ENCODE results near the gene GCNA.

Gene GCNA

GRCh38 chrX:71612256-71612655 lies 34.0 kb downstream of the GCNA start:
- TF ChIP-seq CTCF (IDR thresholded peaks at IDR 0.05; ENCODE audit: borderline replicate concordance, extremely low read depth, low read length, poor library complexity, severe bottlenecking) (no peak), EZH2 (IDR thresholded peaks at IDR 0.05; ENCODE audit: borderline replicate concordance, low read depth, low read length, severe bottlenecking) (no peak)
- H3K9ac ChIP-seq (ENCODE audit: low read depth, low read length): no peak overlapping the region
- H2AFZ ChIP-seq (ENCODE audit: low read depth, low read length): no peak overlapping the region
- no peaks in the 10 kb centered on the region for H4K20me1 ChIP-seq (ENCODE audit: insufficient read depth, low read length)
- no peak overlapping the region for H3K4me2 ChIP-seq (ENCODE audit: insufficient read depth, low read length)
- H3K36me3 ChIP-seq (ENCODE audit: insufficient read depth, low read length): peaks cover 27% of the 10 kb centered on the region
- DNase-seq: no peak
- ATAC-seq (ENCODE audit: insufficient read depth, low read depth): no peak
- no peak overlapping the region for H3K4me3 ChIP-seq (ENCODE audit: low read depth in 1 of 2, low read length in 2 of 2)
- H3K79me2 ChIP-seq (ENCODE audit: insufficient read depth, low read length): no peaks in the 10 kb centered on the region
- H3K9me3 ChIP-seq (ENCODE audit: insufficient read depth, low read length, severe bottlenecking): no peaks in the 10 kb centered on the region
- H3K4me1 ChIP-seq (ENCODE audit: insufficient read depth, low read length): peaks cover 3% of the 10 kb centered on the region; the same call in 1 of the 2 replicates
- no peaks in the 10 kb centered on the region for H3K27me3 ChIP-seq (ENCODE audit: insufficient read depth, low read length, poor library complexity)
- no peak overlapping the region for H3K27ac ChIP-seq (ENCODE audit: low read length)

- no peak overlapping the region for H2AFZ ChIP-seq (ENCODE audit: low read depth, low read length)
These were observed 36.8 kb downstream of the GCNA start for GRCh38 chrX:71615056-71615455.

GRCh38 chrX:71615954-71616353 lies 37.7 kb downstream of the GCNA start:
- no peak for DNase-seq
- H3K27me3 ChIP-seq (ENCODE audit: insufficient read depth, low read length, poor library complexity): no peaks in the 10 kb centered on the region
- no peak for ATAC-seq (ENCODE audit: insufficient read depth, low read depth)
- no peaks in the 10 kb centered on the region for H3K9me3 ChIP-seq (ENCODE audit: insufficient read depth, low read length, severe bottlenecking)
- TF ChIP-seq EZH2 (IDR thresholded peaks at IDR 0.05; ENCODE audit: borderline replicate concordance, low read depth, low read length, severe bottlenecking) (no peak), CTCF (IDR thresholded peaks at IDR 0.05; ENCODE audit: borderline replicate concordance, extremely low read depth, low read length, poor library complexity, severe bottlenecking) (no peak)
- no peak overlapping the region for H3K4me2 ChIP-seq (ENCODE audit: insufficient read depth, low read length)
- H2AFZ ChIP-seq (ENCODE audit: low read depth, low read length): no peak overlapping the region
- H4K20me1 ChIP-seq (ENCODE audit: insufficient read depth, low read length): 0 out of 2 replicates have a peak, but pooled peaks cover 3% of the 10 kb centered on the region
- H3K36me3 ChIP-seq (ENCODE audit: insufficient read depth, low read length): peaks cover 10% of the 10 kb centered on the region
- no peaks in the 10 kb centered on the region for H3K79me2 ChIP-seq (ENCODE audit: insufficient read depth, low read length)
- H3K9ac ChIP-seq (ENCODE audit: low read depth, low read length): no peak overlapping the region
- H3K27ac ChIP-seq (ENCODE audit: low read length): no peak overlapping the region
- H3K4me1 ChIP-seq (ENCODE audit: insufficient read depth, low read length): peaks cover 23% of the 10 kb centered on the region
- no peak overlapping the region for H3K4me3 ChIP-seq (ENCODE audit: low read depth in 1 of 2, low read length in 2 of 2)

More at GRCh38 chrX:71615056-71615455, 36.8 kb downstream of the GCNA start:
- no peak for ATAC-seq (ENCODE audit: insufficient read depth, low read depth)
- Histone ChIP-seq H3K36me3 (ENCODE audit: insufficient read depth, low read length) (peaks cover 15% of the 10 kb centered on the region), H4K20me1 (ENCODE audit: insufficient read depth, low read length) (0 out of 2 replicates have a peak, but pooled peaks cover 3% of the 10 kb centered on the region), H3K4me3 (ENCODE audit: low read depth in 1 of 2, low read length in 2 of 2) (no peak overlapping the region), H3K9me3 (ENCODE audit: insufficient read depth, low read length, severe bottlenecking) (no peaks in the 10 kb centered on the region), H3K79me2 (ENCODE audit: insufficient read depth, low read length) (no peaks in the 10 kb centered on the region), H3K27me3 (ENCODE audit: insufficient read depth, low read length, poor library complexity) (no peaks in the 10 kb centered on the region), H3K27ac (ENCODE audit: low read length) (no peak overlapping the region), H3K4me1 (ENCODE audit: insufficient read depth, low read length) (peaks cover 23% of the 10 kb centered on the region), H3K4me2 (ENCODE audit: insufficient read depth, low read length) (no peak overlapping the region), H3K9ac (ENCODE audit: low read depth, low read length) (no peak overlapping the region)
- no peak for DNase-seq
- no peak for TF ChIP-seq CTCF (IDR thresholded peaks at IDR 0.05; ENCODE audit: borderline replicate concordance, extremely low read depth, low read length, poor library complexity, severe bottlenecking)
- TF ChIP-seq EZH2 (IDR thresholded peaks at IDR 0.05; ENCODE audit: borderline replicate concordance, low read depth, low read length, severe bottlenecking): no peak
